HL-60/S4 (cell line): ENCODE data around the gene CST5.

Source experiments
- in situ Hi-C: fragments of 300-500 bp; cut with MboI; formaldehyde crosslinking; loops from 2 replicates; pipeline ENCODE4 v1.14.3; 2022; ENCODE audit warnings: low sequenced_read_pairs

Gene CST5

DNA sequence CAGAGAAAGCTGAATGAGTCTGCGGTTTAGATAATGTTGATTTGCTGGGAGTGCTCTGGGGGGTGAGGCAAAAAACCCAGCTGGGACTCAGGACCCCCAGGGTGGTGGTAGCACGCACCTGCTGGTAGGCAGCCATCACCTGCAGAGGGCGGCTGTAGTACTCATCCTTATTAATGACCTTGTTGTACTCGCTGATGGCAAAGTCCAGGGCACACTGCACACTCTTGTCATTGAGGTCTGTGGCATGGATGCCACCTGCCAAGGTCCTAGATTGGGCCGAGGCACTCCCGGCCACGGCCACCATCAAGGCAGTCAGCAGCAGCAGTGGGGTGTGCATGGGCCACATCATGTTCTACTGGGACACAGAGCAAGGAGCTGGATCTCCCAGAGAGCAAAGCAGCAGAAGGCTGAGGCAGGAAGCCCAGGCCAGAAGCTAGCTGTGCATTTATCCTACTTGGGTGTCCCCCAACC lies at the start of gene CST5:
TSS of gene CST5 (minus strand) at position 421 of the 471 bp plus-strand sequence. CDS start at position 349, 72 bp downstream.
- in situ Hi-C loops, result no loop called here

GRCh38 chr20:23928788-23929187 lies 49.2 kb upstream of the CST5 start:
- in situ Hi-C loops, result loop anchor here (25.0 kb wide), 1 partner anchor 984 kb away; no protein-coding TSS in a partner anchor

DNA sequence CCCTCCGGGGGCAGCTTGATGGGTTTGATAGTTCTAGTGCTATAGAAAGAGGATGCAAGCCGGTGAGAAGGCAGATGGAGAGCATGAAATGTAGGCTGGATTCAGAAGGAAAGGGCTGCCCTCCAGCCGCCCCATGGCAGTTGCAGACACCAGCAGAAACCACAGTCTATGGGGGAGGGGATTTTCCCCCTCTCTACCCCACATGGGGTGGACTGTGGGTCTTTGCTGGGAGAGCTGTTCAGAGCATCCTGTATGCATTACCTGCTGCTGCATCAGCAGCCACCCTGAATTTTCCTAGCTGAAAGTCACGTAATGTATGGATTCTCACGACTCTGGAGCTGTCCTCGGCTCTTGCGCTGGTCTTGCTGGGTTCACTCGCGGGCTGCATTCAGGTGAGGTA lies 48.8 kb upstream of the CST5 start:
- in situ Hi-C loops, result loop anchor here (25.0 kb wide), 1 partner anchor 984 kb away; no protein-coding TSS in a partner anchor

DNA sequence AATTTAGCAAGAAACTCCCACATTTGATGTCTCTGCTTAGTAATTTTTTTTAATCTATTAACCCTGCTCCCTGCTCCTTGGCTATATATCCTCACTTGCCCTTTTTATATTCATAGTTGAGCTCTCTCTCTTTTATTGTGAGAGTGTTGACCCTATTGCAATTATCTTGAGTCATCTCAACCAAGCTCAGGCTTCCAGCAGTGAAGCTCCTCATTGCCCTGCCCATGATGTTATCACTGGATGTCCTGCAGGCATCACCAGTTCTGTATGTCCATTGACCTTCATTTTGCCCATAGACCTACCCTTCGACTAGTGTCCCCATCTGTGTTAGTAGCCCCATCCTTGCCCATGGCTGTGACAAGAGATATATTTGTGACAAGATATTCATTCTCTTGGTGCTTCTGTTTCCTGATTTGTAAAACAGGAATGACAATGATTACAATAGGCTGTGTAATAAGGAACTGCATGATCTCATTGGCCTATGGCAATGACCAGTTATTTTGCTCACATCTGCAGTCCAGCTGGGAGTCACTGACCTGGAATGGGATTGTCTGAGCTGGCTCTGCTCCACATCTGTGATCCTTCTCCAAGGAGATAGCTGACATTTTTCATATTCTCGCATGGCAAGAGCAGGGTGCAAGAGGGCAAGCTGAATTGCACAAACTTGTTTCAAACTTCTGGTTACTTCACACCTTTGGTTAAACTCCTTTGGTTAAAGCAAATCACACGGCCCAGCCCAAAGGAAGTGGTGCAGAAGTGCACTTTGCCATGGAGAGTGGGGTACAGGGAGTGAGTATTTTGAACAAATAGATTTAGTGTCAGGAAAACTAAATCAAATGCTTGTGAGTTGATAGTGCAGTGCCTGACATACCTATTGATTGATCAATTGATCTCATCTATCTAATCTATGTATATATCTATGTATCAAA lies 47.7 kb upstream of the CST5 start:
- in situ Hi-C loops, result loop anchor here (25.0 kb wide), 1 partner anchor 985 kb away; no protein-coding TSS in a partner anchor

GRCh38 chr20:23926526-23926880 lies 47.0 kb upstream of the CST5 start:
- in situ Hi-C loops, result loop anchor here (25.0 kb wide), 1 partner anchor 986 kb away; no protein-coding TSS in a partner anchor

DNA sequence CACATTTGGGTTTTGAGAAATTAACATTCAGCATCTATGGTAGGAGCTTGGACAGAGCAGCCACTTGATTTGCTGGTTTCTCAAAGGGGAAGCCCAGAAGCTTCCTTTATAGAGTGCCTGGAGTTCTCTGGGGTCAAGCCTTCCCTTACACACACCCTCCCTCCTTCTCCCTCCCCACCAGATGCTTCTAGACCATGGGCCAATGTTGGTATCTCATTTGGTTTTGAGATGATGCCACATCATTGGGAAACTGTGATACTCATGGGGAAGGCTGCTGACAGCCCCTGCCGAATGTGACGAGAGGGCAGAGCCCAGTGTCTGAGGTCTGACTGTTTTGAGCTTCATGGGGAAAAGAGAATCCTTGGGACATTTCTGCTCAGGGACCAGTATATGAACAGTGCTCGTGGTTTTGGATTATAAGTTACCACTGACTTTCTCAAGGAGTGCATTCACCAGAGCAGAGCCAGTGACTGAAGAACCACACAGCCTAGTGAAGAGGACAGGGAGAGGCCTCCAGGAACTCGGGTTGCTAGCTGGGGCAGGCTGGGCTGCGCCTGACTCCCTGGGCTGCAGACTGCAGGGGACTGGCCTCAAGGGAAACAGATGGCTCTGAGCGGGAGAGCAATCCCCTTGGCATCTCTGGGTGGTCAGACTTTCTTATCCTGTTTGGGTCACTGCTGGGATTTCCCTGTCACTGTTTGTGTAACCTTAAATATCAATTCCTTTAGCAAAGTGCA lies 46.4 kb upstream of the CST5 start:
- in situ Hi-C loops, result loop anchor here (25.0 kb wide), 1 partner anchor 986 kb away; no protein-coding TSS in a partner anchor

DNA sequence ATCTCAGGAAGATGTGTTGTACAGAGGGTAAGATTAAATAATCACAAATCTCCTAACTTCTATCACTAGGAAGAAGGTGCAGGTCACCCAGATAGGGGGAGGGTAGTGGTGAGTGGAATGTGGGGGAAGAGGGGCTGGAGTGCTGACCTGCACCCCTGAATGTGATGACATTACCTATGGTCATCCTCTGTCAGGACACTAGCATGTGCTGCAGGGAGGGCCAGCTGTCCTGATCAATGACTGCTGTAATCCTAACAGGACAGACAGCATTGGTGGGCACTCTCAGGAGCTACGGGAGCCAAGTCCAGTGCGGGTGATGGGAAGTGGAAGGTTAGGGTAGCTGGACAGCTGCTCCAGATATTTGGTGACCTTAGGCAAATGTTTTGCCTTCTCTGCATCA lies 45.2 kb upstream of the CST5 start:
- in situ Hi-C loops, result loop anchor here (25.0 kb wide), 2 partner anchors 88 to 988 kb away; no protein-coding TSS in a partner anchor

- in situ Hi-C loops, result loop anchor here (25.0 kb wide), 1 partner anchor 88 kb away; no protein-coding TSS in a partner anchor
These were observed 44.4 kb upstream of the CST5 start for GRCh38 chr20:23923891-23924435.

GRCh38 chr20:23923311-23923710 lies 43.8 kb upstream of the CST5 start:
- in situ Hi-C loops, result loop anchor here (25.0 kb wide), 1 partner anchor 89 kb away; no protein-coding TSS in a partner anchor

DNA sequence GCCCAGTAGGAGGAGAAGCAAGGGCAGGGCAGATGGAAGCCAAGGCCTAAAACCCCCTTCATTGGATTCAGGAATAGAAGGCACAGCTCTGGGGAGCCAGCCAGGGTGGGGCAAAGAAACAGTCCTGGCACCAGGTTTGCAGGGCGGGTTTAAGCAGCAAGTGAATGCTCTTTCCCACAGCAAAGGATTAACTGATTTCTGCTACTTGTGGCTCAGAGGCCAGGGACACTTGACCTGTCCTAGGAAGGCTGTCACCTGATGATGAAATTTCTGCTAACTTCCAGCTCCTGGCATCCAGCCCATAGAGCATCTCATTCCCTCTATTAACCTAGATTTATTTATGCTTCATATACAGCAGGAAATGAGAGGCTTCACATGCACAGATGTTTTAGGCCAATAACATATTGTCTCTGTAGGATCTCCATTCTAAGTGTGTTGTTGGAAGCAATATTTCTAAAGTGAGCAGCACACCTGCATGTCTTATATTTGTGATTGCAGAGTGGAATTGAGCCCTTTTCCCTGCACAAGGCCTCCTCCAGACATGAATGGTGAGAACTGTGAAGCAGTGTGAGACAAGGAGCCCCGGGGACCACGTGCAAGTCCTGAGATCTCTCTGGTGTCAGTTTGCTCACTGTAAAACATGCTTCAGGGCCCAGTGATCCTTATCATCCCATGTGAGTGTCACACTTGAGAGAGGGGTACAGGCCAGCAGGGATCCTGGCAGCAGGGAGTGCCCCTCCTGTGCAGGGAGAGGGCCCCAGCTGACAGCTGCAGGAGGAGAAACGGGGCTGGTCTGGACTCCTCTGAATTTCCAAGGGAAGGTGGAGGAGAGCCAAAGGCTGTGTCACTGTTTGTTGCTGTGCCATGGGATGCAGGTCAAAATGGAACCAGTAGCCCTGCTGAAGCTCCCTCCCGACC lies 41.1 kb upstream of the CST5 start:
- in situ Hi-C loops, result loop anchor here (25.0 kb wide), 1 partner anchor 92 kb away; no protein-coding TSS in a partner anchor

- in situ Hi-C loops, result loop anchor here (25.0 kb wide), 1 partner anchor 93 kb away; no protein-coding TSS in a partner anchor
These were observed 39.3 kb upstream of the CST5 start for GRCh38 chr20:23918896-23919295.

- in situ Hi-C loops, result loop anchor here (25.0 kb wide), 1 partner anchor 94 kb away; no protein-coding TSS in a partner anchor
These were observed 38.7 kb upstream of the CST5 start for GRCh38 chr20:23918101-23918862.

- in situ Hi-C loops, result loop anchor here (25.0 kb wide), 1 partner anchor 95 kb away; no protein-coding TSS in a partner anchor
These were observed 37.6 kb upstream of the CST5 start for GRCh38 chr20:23917024-23917725.

GRCh38 chr20:23915844-23916243 lies 36.3 kb upstream of the CST5 start:
- in situ Hi-C loops, result loop anchor here (25.0 kb wide), 1 partner anchor 96 kb away; no protein-coding TSS in a partner anchor

GRCh38 chr20:23914469-23914868 lies 34.9 kb upstream of the CST5 start:
- in situ Hi-C loops, result loop anchor here (25.0 kb wide), 1 partner anchor 98 kb away; no protein-coding TSS in a partner anchor

DNA sequence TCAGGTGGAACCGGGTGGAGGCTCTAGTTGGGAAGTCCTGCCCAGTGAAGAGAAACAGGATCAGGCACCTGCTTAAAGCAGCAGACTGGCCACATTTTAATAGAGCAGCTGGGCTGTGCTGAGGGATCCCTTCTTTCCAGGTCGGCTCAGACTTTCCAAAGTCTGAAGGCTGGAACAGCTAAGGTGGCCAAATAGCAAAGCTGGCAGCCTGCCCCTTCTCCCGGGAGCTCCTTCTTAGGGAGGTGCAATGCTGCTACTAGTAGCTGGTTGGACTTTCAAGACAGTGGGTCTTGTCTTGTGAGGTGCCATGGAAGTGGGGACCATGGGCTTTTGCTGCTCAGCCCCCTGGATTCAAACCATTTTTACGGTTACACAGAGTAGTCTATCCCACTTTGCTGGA lies 30.7 kb upstream of the CST5 start:
- in situ Hi-C loops, result loop anchor here (25.0 kb wide), 1 partner anchor 102 kb away; no protein-coding TSS in a partner anchor

DNA sequence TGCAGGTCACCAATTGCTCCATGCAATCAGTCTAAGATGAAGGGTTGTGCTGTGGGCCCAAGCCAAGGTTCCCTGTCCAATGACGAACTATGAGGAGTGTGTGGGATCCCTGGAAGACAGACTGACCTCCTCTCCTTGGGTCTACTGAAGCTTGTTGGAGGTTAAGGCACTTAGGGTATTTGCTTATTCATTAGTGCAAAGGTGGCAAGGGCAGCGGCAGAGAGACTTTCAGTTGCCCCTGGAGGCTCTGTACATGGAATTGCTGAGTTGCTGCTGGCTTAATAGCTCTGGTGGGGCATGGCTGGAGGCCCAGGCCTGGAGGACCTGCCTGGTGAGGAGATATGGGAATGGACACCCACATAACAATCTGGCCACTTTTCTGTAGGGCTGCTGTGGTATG lies 29.8 kb upstream of the CST5 start:
- in situ Hi-C loops, result loop anchor here (25.0 kb wide), 1 partner anchor 103 kb away; no protein-coding TSS in a partner anchor

DNA sequence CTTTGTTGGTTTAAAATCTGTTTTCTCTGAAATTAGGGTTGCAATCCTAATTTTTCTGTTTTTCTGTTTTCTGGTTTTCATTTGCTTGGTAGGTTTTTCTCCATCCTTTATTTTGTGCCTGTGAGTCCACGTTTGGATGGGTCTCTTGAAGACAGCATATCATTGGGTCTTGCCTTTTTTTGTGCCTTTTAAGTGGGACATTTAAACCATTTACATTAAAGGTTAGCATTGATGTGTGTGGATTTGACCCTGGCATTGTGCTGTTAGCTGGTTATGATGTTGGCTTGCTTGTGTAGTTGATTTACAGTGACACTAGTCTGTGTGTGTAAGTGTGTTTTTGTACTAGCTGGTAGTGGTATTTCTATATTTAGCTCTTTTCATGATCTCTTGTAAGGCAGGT lies 28.0 kb upstream of the CST5 start:
- in situ Hi-C loops, result loop anchor here (25.0 kb wide), 1 partner anchor 105 kb away; no protein-coding TSS in a partner anchor
